DND-41 (cell line): ENCODE results near the gene ANKMY2.

Source experiments
- ATAC-seq: fragments of 200-7000 bp; cut with Tn5 transposase; 3 replicates; pipeline ENCODE4 v1.9.1; 2021; ENCODE audit warnings: low read depth; ENCODE audit not compliant: insufficient read depth
- DNase-seq: peaks from one replicate; pipeline ENCODE4 v3.0.0-alpha.2; 2020
- H2AFZ ChIP-seq: 2 replicates; pipeline ENCODE4 v1.6.0; 2012; ENCODE audit warnings: low read depth, low read length
- H3K27ac ChIP-seq: 2 replicates; pipeline ENCODE4 v1.5.1; 2012; ENCODE audit warnings: low read length, inconsistent platforms
- H3K27me3 ChIP-seq: fragments of 200-600 bp; sonication (generic); 2 replicates; pipeline ENCODE4 v1.6.0; 2012; ENCODE audit warnings: low read length, mild to moderate bottlenecking, inconsistent platforms; ENCODE audit not compliant: insufficient read depth, poor library complexity
- H3K36me3 ChIP-seq: 2 replicates; pipeline ENCODE4 v1.5.1; 2012; ENCODE audit warnings: low read length, inconsistent platforms; ENCODE audit not compliant: insufficient read depth
- H3K4me1 ChIP-seq: 2 replicates; pipeline ENCODE4 v1.5.1; 2012; ENCODE audit warnings: mild to moderate bottlenecking, low read length; ENCODE audit not compliant: insufficient read depth
- H3K4me2 ChIP-seq: 2 replicates; pipeline ENCODE4 v1.6.0; 2012; ENCODE audit warnings: mild to moderate bottlenecking, moderate library complexity, low read length, inconsistent platforms; ENCODE audit not compliant: insufficient read depth
- H3K4me3 ChIP-seq, 2 experiments: fragments of 200-600 bp in 1 of 2; shearing (Covaris generic) in 1 of 2; 2 replicates each; pipeline ENCODE4 v1.5.1; 2012 to 2016; ENCODE audit warnings: inconsistent platforms in 2 of 2, low read length in 2 of 2, mild to moderate bottlenecking in 2 of 2, low read depth in 1 of 2, moderate library complexity in 1 of 2
- H3K79me2 ChIP-seq: 2 replicates; pipeline ENCODE4 v1.6.0; 2012; ENCODE audit warnings: low read length, inconsistent platforms; ENCODE audit not compliant: insufficient read depth
- H3K9ac ChIP-seq: 2 replicates; pipeline ENCODE4 v1.6.0; 2012; ENCODE audit warnings: low read depth, mild to moderate bottlenecking, inconsistent platforms, low read length, moderate library complexity
- H3K9me3 ChIP-seq: 2 replicates; pipeline ENCODE4 v1.5.1; 2012; ENCODE audit warnings: low read length, moderate library complexity, mild to moderate bottlenecking, inconsistent platforms; ENCODE audit not compliant: insufficient read depth, severe bottlenecking
- H4K20me1 ChIP-seq: 2 replicates; pipeline ENCODE4 v1.6.0; 2012; ENCODE audit warnings: low read length; ENCODE audit not compliant: insufficient read depth
- EZH2 ChIP-seq: IDR thresholded peaks from 3 replicates; pipeline ENCODE4 v1.6.1; 2012; ENCODE audit warnings: borderline replicate concordance, low read depth, mild to moderate bottlenecking, moderate library complexity, low read length, inconsistent platforms; ENCODE audit not compliant: severe bottlenecking
- TF ChIP-seq, protein P1 (sequence below): IDR thresholded peaks from 2 replicates; pipeline ENCODE4 v1.5.1; 2012; ENCODE audit warnings: borderline replicate concordance, low read length, moderate library complexity, mild to moderate bottlenecking; ENCODE audit not compliant: poor library complexity, severe bottlenecking; ENCODE audit errors: extremely low read depth

Gene ANKMY2

DNA sequence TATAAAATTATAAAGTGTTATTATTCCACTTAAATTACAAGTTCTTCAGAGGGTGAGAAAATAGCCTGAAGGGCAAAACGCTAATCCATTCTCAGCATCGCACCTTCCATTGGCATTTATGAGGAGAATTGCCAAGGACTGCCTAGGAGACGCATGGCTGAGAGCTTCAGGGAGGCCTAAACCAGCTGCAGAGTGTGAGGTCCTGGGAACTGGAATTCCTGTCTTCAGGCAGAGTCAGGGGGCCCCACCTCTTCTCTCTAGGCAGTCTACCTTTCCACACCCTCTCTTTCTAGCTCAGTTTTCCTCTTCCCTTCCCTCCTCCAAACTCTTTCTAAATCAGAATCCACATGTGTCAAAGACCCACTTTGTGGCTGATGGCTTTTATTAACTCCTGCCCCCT is 83.6 kb downstream of the ANKMY2 start:
- Histone ChIP-seq H3K27me3 (no peaks in the 10 kb centered on the region), H3K4me1 (no peaks in the 10 kb centered on the region), H2AFZ (no peak overlapping the region), H3K27ac (no peak overlapping the region), H4K20me1 (no peaks in the 10 kb centered on the region), H3K4me3 (no peak overlapping the region), H3K4me2 (no peak overlapping the region), H3K79me2 (no peaks in the 10 kb centered on the region), H3K36me3 (no peaks in the 10 kb centered on the region), H3K9me3 (no peaks in the 10 kb centered on the region), H3K9ac (no peak overlapping the region)
- DNase-seq (no peak), ATAC-seq (no peak)
- no peak for TF ChIP-seq EZH2
- TF ChIP-seq, protein P1, sequence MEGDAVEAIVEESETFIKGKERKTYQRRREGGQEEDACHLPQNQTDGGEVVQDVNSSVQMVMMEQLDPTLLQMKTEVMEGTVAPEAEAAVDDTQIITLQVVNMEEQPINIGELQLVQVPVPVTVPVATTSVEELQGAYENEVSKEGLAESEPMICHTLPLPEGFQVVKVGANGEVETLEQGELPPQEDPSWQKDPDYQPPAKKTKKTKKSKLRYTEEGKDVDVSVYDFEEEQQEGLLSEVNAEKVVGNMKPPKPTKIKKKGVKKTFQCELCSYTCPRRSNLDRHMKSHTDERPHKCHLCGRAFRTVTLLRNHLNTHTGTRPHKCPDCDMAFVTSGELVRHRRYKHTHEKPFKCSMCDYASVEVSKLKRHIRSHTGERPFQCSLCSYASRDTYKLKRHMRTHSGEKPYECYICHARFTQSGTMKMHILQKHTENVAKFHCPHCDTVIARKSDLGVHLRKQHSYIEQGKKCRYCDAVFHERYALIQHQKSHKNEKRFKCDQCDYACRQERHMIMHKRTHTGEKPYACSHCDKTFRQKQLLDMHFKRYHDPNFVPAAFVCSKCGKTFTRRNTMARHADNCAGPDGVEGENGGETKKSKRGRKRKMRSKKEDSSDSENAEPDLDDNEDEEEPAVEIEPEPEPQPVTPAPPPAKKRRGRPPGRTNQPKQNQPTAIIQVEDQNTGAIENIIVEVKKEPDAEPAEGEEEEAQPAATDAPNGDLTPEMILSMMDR: no peak

DNA sequence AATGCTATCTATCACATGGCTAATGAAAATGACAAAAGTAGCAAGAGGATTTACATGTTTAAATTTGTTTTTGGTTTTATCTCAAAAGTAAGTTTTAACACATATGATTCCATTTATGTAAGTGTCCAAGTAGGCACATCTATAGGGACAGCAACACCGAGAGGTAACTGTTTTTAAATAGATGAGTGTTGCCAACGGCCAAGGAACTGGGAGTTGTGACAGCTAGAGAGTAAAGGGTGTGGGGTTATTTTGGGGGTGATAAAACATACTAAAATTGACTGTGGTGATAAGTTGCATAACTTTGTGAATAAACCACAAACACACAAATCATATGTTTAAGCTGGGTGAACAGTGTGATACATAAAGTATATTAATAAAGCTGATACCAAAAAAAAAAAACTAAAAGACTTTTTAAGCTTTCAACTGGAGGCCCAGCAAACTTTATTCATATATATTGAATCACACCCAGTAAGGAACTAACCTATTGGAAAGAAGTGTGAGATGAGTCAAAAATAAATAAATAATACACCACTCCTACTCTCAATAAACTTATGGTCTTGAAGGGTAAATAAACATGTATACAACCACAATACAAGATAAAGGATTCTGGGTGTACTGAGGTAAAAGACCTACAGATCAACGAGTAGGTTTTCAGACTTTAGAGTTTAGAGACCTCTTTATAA is 85.9 kb downstream of the ANKMY2 start:
- Histone ChIP-seq H3K9me3 (no peaks in the 10 kb centered on the region), H2AFZ (no peak overlapping the region)

DNA sequence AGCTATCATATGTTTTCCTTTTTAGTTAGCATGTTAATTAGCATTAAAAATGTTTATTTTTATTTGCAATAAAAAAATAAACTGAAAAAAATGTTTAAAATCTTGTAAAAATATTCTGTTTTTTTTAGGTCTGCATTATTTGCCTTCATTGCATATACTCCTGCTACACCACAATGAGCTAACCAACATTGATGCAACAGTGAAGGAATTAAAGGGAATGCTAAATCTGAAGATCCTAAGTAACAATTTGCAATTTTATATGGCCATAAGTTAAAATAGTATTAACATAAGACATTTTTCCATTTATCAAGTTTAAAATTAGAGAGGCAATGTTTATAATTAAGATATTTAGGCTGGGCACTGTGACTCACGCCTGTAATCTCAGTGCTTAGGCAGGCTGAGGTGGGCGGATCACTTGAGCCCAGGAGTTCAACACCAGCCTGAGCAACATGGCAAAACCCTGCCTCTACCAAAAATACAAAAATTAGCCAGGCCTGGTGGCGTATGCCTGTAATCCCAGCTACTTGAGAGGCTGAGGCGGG is 86.7 kb downstream of the ANKMY2 start:
- H3K9ac ChIP-seq: no peak overlapping the region
- no peak overlapping the region for H3K4me2 ChIP-seq
- H3K79me2 ChIP-seq: no peaks in the 10 kb centered on the region
- DNase-seq (no peak), ATAC-seq (no peak)
- H3K9me3 ChIP-seq: no peaks in the 10 kb centered on the region
- H3K4me1 ChIP-seq: no peaks in the 10 kb centered on the region
- no peak overlapping the region for H2AFZ ChIP-seq
- TF ChIP-seq EZH2: no peak
- TF ChIP-seq, protein P1: no peak
- H4K20me1 ChIP-seq: no peaks in the 10 kb centered on the region
- no peak overlapping the region for H3K4me3 ChIP-seq
- H3K27me3 ChIP-seq: no peaks in the 10 kb centered on the region
- no peaks in the 10 kb centered on the region for H3K36me3 ChIP-seq
- H3K27ac ChIP-seq: no peak overlapping the region

More for the DNA sequence above, 85.9 kb downstream of the ANKMY2 start:
- H3K9ac ChIP-seq: no peak overlapping the region
- H3K4me3 ChIP-seq: no peak overlapping the region
- TF ChIP-seq, protein P1: no peak
- TF ChIP-seq EZH2: no peak
- H3K4me1 ChIP-seq: no peaks in the 10 kb centered on the region
- no peak overlapping the region for H3K27ac ChIP-seq
- no peak overlapping the region for H3K4me2 ChIP-seq
- ATAC-seq: no peak
- H3K79me2 ChIP-seq: no peaks in the 10 kb centered on the region
- no peaks in the 10 kb centered on the region for H3K27me3 ChIP-seq
- H3K36me3 ChIP-seq: no peaks in the 10 kb centered on the region
- DNase-seq: no peak
- H4K20me1 ChIP-seq: no peaks in the 10 kb centered on the region
